ENCODE data around the gene MLLT10. TPM values are rescaled to one million over a fixed set of nuclear protein-coding genes. Genes with fewer than 3 reads are reported as not detected.

The MLLT10 gene
- total and polyA plus RNA-seq, 2 of the 8 experiments (the other 6 are each of a cell fraction or from before 2014, with no cell fraction given), result 53.1 to 62.1 TPM

- peaks cover 0 to 4% of the 10 kb centered on the region in 2 experiments; a peak in 1 of 4 replicates for H3K79me2 ChIP-seq (ENCODE audit: control insufficient read depth in 1 of 2, insufficient read depth in 2 of 2, low read length in 2 of 2)
- peak overlapping the region; percentile 61; the same call in 1 of the 2 replicates for H2BK12ac ChIP-seq (ENCODE audit: low read depth, low read length)
- H4K8ac ChIP-seq (ENCODE audit: extremely low read depth, insufficient read depth, low read length), result no peak overlapping the region
- H3K27me3 ChIP-seq (replicated peaks in 1 of 4; ENCODE audit: control insufficient read depth in 3 of 4, extremely low read depth in 1 of 4, insufficient read depth in 3 of 4, low read length in 3 of 4), result no peaks in the 10 kb centered on the region
- H3K4ac ChIP-seq (replicated peaks; ENCODE audit: insufficient read length, low read depth, low read length), result no peak overlapping the region
- H3K79me1 ChIP-seq (ENCODE audit: low read depth, low read length), result no peaks in the 10 kb centered on the region
- no peak overlapping the region for H2BK20ac ChIP-seq (ENCODE audit: low read length)
- H2AK5ac ChIP-seq (ENCODE audit: low read depth, low read length), result peak overlapping the region; percentile 55; the same call in 1 of the 2 replicates
- H3K4me2 ChIP-seq (ENCODE audit: insufficient read depth in 1 of 2, low read depth in 2 of 2, low read length in 2 of 2), result no peak overlapping the region
- DNase-seq (ENCODE audit: low read depth in 1 of 2, low spot score in 2 of 2), result no peak
- H3K9ac ChIP-seq (replicated peaks in 1 of 4; ENCODE audit: extremely low read depth in 1 of 4, low read depth in 3 of 4, low read length in 3 of 4), result peak overlapping the region in 1 of 4 experiments; percentile 28; a peak in 1 of 7 replicates
- H3K9me3 ChIP-seq (ENCODE audit: insufficient read depth in 2 of 2, low read depth in 1 of 2, low read length in 1 of 2), result no peaks in the 10 kb centered on the region
- H3K23ac ChIP-seq (ENCODE audit: insufficient read length), result no peak overlapping the region
- H2BK15ac ChIP-seq (ENCODE audit: low read length), result peak overlapping the region; percentile 23; the same call in 1 of the 2 replicates
- H3K4me3 ChIP-seq (ENCODE audit: extremely low read depth in 1 of 4, insufficient read depth in 2 of 4, low read depth in 3 of 4, low read length in 4 of 4), result no peak overlapping the region
- FAIRE-seq, result peak; percentile 86
- H3K4me1 ChIP-seq (replicated peaks in 1 of 4; ENCODE audit: control insufficient read depth in 3 of 4, insufficient read depth in 4 of 4, low read length in 3 of 4), result peaks cover 0 to 6% (median 5%) of the 10 kb centered on the region in 4 experiments; a peak in 3 of 7 replicates
- H3K23me2 ChIP-seq (ENCODE audit: low read depth, low read length), result no peaks in the 10 kb centered on the region; the same call in 1 of the 2 replicates
- ChIA-PET CTCF (ENCODE audit: partially characterized antibody) (interaction anchor here (0.6 to 1.8 kb wide), 3 partner anchors 12 to 479 kb away, joined by 3 to 11 read pairs (median 3); no protein-coding TSS in a partner anchor), POLR2A (ENCODE audit: partially characterized antibody) (interaction anchor here (1.2 to 2.2 kb wide), 4 partner anchors 31 to 211 kb away, joined by 3 to 9 read pairs (median 6); partner anchors contain the start of gene SKIDA1)
- no peak overlapping the region for H3K14ac ChIP-seq (ENCODE audit: insufficient read length)
- no peak overlapping the region for H3K56ac ChIP-seq (replicated peaks; ENCODE audit: insufficient read length, low read depth, low read length)
- H3K27ac ChIP-seq (ENCODE audit: low read depth, low read length), result no peak overlapping the region
- H2AFZ ChIP-seq (ENCODE audit: low read length), result no peak overlapping the region
- H4K5ac ChIP-seq (ENCODE audit: insufficient read length, low read depth, low read length), result no peak overlapping the region
- WGBS, 2 experiments (ENCODE audit: extremely low coverage in 1 of 2, insufficient coverage in 1 of 2, insufficient read length in 1 of 2, insufficient replicate concordance in 2 of 2, low coverage in 1 of 2, low lambda C conversion rate in 2 of 2, missing lambda C conversion rate in 1 of 2), result 68% methylated on average over 3 of the region's 3 CpGs; no CpG with 5 or more reads in 1 of the 2 experiments
- no peak overlapping the region for H2BK120ac ChIP-seq (replicated peaks; ENCODE audit: low read depth, low read length)
- no peak overlapping the region for H2BK5ac ChIP-seq (ENCODE audit: low read depth, low read length)
- no peak overlapping the region; the same call in 1 of the 2 replicates for H3K18ac ChIP-seq (ENCODE audit: extremely low read depth, low read length)
- no peaks in the 10 kb centered on the region for H4K20me1 ChIP-seq (replicated peaks in 1 of 2; ENCODE audit: control insufficient read depth in 1 of 2, insufficient read depth in 2 of 2, low read length in 2 of 2)
- peaks cover 2 to 10% (median 3%) of the 10 kb centered on the region in 4 experiments; a peak in 4 of 8 replicates for H3K36me3 ChIP-seq (ENCODE audit: control insufficient read depth in 2 of 4, insufficient read depth in 4 of 4, low read length in 3 of 4)
- no peak overlapping the region for H4K91ac ChIP-seq (replicated peaks; ENCODE audit: insufficient read length, low read length)
- TF ChIP-seq SP1 (IDR thresholded peaks at IDR 0.05; ENCODE audit: low read depth, low read length) (no peak), HDAC2 (IDR thresholded peaks at IDR 0.05; ENCODE audit: borderline replicate concordance in 1 of 2, low read depth in 2 of 2, low read length in 2 of 2) (no peak), BCL11A (IDR thresholded peaks at IDR 0.05; ENCODE audit: low read depth in 2 of 2, low read length in 2 of 2) (no peak), ATF3 (IDR thresholded peaks at IDR 0.05; ENCODE audit: insufficient read depth, low read depth, low read length) (0 out of 2 replicates have a peak, but pooled peaks have one; percentile 43), E2F6 (IDR thresholded peaks at IDR 0.05) (peak; percentile 44; the same call in 1 of the 2 replicates), MAFK (IDR thresholded peaks at IDR 0.05; ENCODE audit: low read depth, low read length) (no peak), RFX5 (IDR thresholded peaks at IDR 0.05; ENCODE audit: borderline replicate concordance, low read depth, low read length) (no peak), GTF2F1 (IDR thresholded peaks at IDR 0.05; ENCODE audit: borderline replicate concordance, low read depth, low read length) (no peak), FOSL1 (IDR thresholded peaks at IDR 0.05; ENCODE audit: insufficient read depth, low read depth, low read length) (no peak), SIN3A (conservative IDR thresholded peaks at IDR 0.05 in 1 of 2, IDR thresholded peaks at IDR 0.05 in 1 of 2; ENCODE audit: low read depth in 1 of 2, low read length in 2 of 2) (no peak), TAF1 (IDR thresholded peaks at IDR 0.05; ENCODE audit: low read depth, low read length) (no peak)
Observed at GRCh38 chr10:21720090-21720489, 186.1 kb downstream of the MLLT10 start.
